K562 (cell line): Measurements from ENCODE around the gene FES. TPM values are rescaled to one million over a fixed set of nuclear protein-coding genes. Genes with fewer than 3 reads are reported as not detected.

ENCODE experiments used
- ARID4B ChIP-seq: sonication (generic); formaldehyde crosslinking; IDR thresholded peaks from 2 replicates; pipeline ENCODE4 v1.8.0; 2022; ENCODE audit warnings: mild to moderate bottlenecking, missing genetic modification reagents
- BDP1 ChIP-seq: IDR thresholded peaks from 3 replicates; pipeline ENCODE4 v1.6.1; 2011; ENCODE audit not compliant: insufficient read length, insufficient read depth
- CHD2 ChIP-seq: IDR thresholded peaks from 2 replicates; pipeline ENCODE4 v1.6.1; 2011; ENCODE audit warnings: low read depth, low read length
- CREB1 ChIP-seq, 2 experiments: sonication (generic) in 1 of 2; formaldehyde crosslinking in 1 of 2; IDR thresholded peaks; 2 replicates each; pipeline versions ENCODE4 v1.6.1 to v1.8.0; 2012 to 2022; ENCODE audit warnings: inconsistent platforms in 1 of 2, mild to moderate bottlenecking in 1 of 2, missing genetic modification reagents in 1 of 2, moderate library complexity in 1 of 2
- ELF1 ChIP-seq: fragments of 200-800 bp; sonication (Bioruptor generic); IDR thresholded peaks from 2 replicates; pipeline ENCODE4 v1.6.1; 2016; ENCODE audit warnings: missing genetic modification characterization, missing compliant biosample characterization
- ETS1 ChIP-seq: conservative IDR thresholded peaks from 2 replicates; pipeline ENCODE4 v1.6.1; 2011; ENCODE audit warnings: low read depth, mild to moderate bottlenecking, low read length; ENCODE audit not compliant: control insufficient read depth
- FUS ChIP-seq: fragments of 200-400 bp; formaldehyde crosslinking; optimal IDR thresholded peaks from 2 replicates; pipeline ENCODE3; 2017; ENCODE audit warnings: low read depth, low read length
- HNRNPLL ChIP-seq: fragments of 200-400 bp; formaldehyde crosslinking; IDR thresholded peaks from 2 replicates; pipeline ENCODE4 v1.6.1; 2017; ENCODE audit warnings: low read length, low read depth, mild to moderate bottlenecking; ENCODE audit not compliant: poor library complexity, severe bottlenecking
- IFI16 ChIP-seq: fragments of 250-450 bp; sonication (Bioruptor Pico); IDR thresholded peaks from 2 replicates; pipeline ENCODE4 v2.1.2; 2022; ENCODE audit warnings: mild to moderate bottlenecking, inconsistent platforms
- NFRKB ChIP-seq: fragments of 450-650 bp; IDR thresholded peaks from 2 replicates; pipeline ENCODE4 v1.6.1; 2016; ENCODE audit warnings: low read depth
- RAD21 ChIP-seq, 2 experiments: fragments of 250-450 bp in 1 of 2; fragments of 450-650 bp in 1 of 2; sonication (Bioruptor Pico) in 1 of 2; formaldehyde crosslinking in 1 of 2; IDR thresholded peaks in 1 of 2; conservative IDR thresholded peaks in 1 of 2; 2 replicates each; pipeline versions ENCODE4 v1.4.0 to v1.8.0; 2020 to 2022; ENCODE audit warnings: mild to moderate bottlenecking in 2 of 2, moderate library complexity in 1 of 2
- RBFOX2 ChIP-seq: fragments of 200-400 bp; formaldehyde crosslinking; IDR thresholded peaks from 2 replicates; pipeline ENCODE4 v1.6.1; 2017; ENCODE audit warnings: low read depth, mild to moderate bottlenecking, low read length, moderate library complexity
- RBM39 ChIP-seq: fragments of 200-400 bp; formaldehyde crosslinking; optimal IDR thresholded peaks from 2 replicates; pipeline ENCODE3; 2018; ENCODE audit warnings: low read depth, low read length
- SRSF7 ChIP-seq: fragments of 200-400 bp; formaldehyde crosslinking; optimal IDR thresholded peaks from 2 replicates; pipeline ENCODE3; 2017; ENCODE audit warnings: mild to moderate bottlenecking, low read depth, low read length
- XRCC3 ChIP-seq: fragments of 450-650 bp; IDR thresholded peaks from 2 replicates; pipeline ENCODE4 v1.6.1; 2017; ENCODE audit warnings: mild to moderate bottlenecking, moderate library complexity
- XRCC5 ChIP-seq: fragments of 200-400 bp; formaldehyde crosslinking; IDR thresholded peaks from 2 replicates; pipeline ENCODE4 v1.6.1; 2017; ENCODE audit warnings: low read depth, mild to moderate bottlenecking, low read length
- ZFP30 ChIP-seq: fragments of 250-450 bp; sonication (Bioruptor Pico); IDR thresholded peaks from 2 replicates; pipeline ENCODE4 v1.8.0; 2022; ENCODE audit warnings: moderate library complexity, mild to moderate bottlenecking, inconsistent platforms, borderline replicate concordance
- ZKSCAN1 ChIP-seq: fragments of 150-350 bp; IDR thresholded peaks from 2 replicates; pipeline ENCODE4 v1.6.1; 2016; ENCODE audit warnings: low read depth, low read length
- ZNF133 ChIP-seq: fragments of 250-450 bp; sonication (Bioruptor Pico); IDR thresholded peaks from 2 replicates; pipeline ENCODE4 v1.4.0; 2020; ENCODE audit warnings: mild to moderate bottlenecking
- ZNF551 ChIP-seq: fragments of 250-450 bp; sonication (Bioruptor Pico); IDR thresholded peaks from 2 replicates; pipeline ENCODE4 v1.5.0; 2021; ENCODE audit warnings: mild to moderate bottlenecking, moderate library complexity
- ZNF561 ChIP-seq: fragments of 450-650 bp; formaldehyde crosslinking; conservative IDR thresholded peaks from 2 replicates; pipeline ENCODE4 v1.4.0; 2020; ENCODE audit warnings: mild to moderate bottlenecking, moderate library complexity
- ZNF584 ChIP-seq: fragments of 200-800 bp; sonication (Bioruptor generic); IDR thresholded peaks from 2 replicates; pipeline ENCODE4 v1.6.1; 2016; ENCODE audit warnings: low read depth, mild to moderate bottlenecking, missing genetic modification characterization, missing compliant biosample characterization
- ZNF778 ChIP-seq: fragments of 450-650 bp; formaldehyde crosslinking; IDR thresholded peaks from 2 replicates; pipeline ENCODE4 v1.4.0; 2020; ENCODE audit warnings: mild to moderate bottlenecking, moderate library complexity
- polyA plus RNA-seq, 8 experiments: library from polyadenylated mRNA; depleted of rRNA in 4 of 8; stranded (reverse) in 5 of 8; unstranded in 3 of 8; fragments of >200 nt; fragmentation: Nextera tagmentation in 2 of 8; fragmentation: Illumina TruSeq in 1 of 8; extraction: Ambion mirVana in 2 of 8; extraction: Trizol in 1 of 8; gene quantifications; 2 replicates each; pipeline versions ENCODE4 v1.2.1 to v1.2.3, GENCODE V29; 2011 to 2014; ENCODE audit warnings: inconsistent platforms in 1 of 8, missing spikeins in 1 of 8
- total RNA-seq, 7 experiments: library from RNA; depleted of rRNA in 6 of 7; stranded (reverse); fragments of >200 nt in 6 of 7; fragmentation: Illumina TruSeq in 2 of 7; extraction: Trizol in 2 of 7; gene quantifications; 2 replicates each; pipeline versions ENCODE4 v1.2.1 to v1.2.3, GENCODE V29; 2011 to 2021; ENCODE audit warnings: low replicate concordance in 1 of 7

Gene FES
- total and polyA plus RNA-seq, 9 of the 15 experiments (the other 6 are each of a cell fraction or from before 2014, with no cell fraction given), result 0.38 to 2.6 (median 0.82) TPM

- TF ChIP-seq BDP1 (no peak), ZNF133 (CRISPR knock-in tag) (0 out of 2 replicates have a peak, but pooled peaks have one; percentile 23), ARID4B (CRISPR knock-in tag) (peak; percentile 93), NFRKB (peak; percentile 72), IFI16 (CRISPR knock-in tag) (no peak), XRCC5 (peak; percentile 85), ZNF584 (CRISPR knock-in tag) (no peak), RBM39 (no peak), ETS1 (peak; percentile 79), FUS (peak; percentile 28), SRSF7 (no peak), CHD2 (no peak; the same call in 1 of the 2 replicates), RAD21 (CRISPR knock-in tag; conservative IDR thresholded peaks at IDR 0.05 in 1 of 2, IDR thresholded peaks at IDR 0.05 in 1 of 2) (peak; percentile 49 to 74), ZKSCAN1 (0 out of 2 replicates have a peak, but pooled peaks have one; percentile 50), ZNF778 (CRISPR knock-in tag) (no peak), ZFP30 (CRISPR knock-in tag) (no peak; the same call in 1 of the 2 replicates), ZNF561 (CRISPR knock-in tag) (no peak), ZNF551 (CRISPR knock-in tag) (no peak), CREB1 (IDR thresholded peaks at IDR 0.05) (peak; percentile 62; the same call in 1 of the 2 replicates), CREB1 (CRISPR knock-in tag; IDR thresholded peaks at IDR 0.05) (peak; percentile 81; the same call in 1 of the 2 replicates), ELF1 (tag) (peak; percentile 75), XRCC3 (no peak), HNRNPLL (peak; percentile 76), RBFOX2 (peak; percentile 97)
These were observed 47.7 kb downstream of the FES start, which contains the start of gene HDDC3 (continued) for GRCh38 chr15:90931828-90932659.
